ENCODE results near the gene CPSF2. TPM values are rescaled to one million over a fixed set of nuclear protein-coding genes. Genes with fewer than 3 reads are reported as not detected.
"Not testable (repeated sequence)": the region's sequence is repeated elsewhere in the genome, so short reads cannot be mapped to it uniquely, and the experiment has no call there.

Gene CPSF2
- total RNA-seq, 1 experiment from 2014 or later, result 129 TPM

GRCh38 chr14:92185559-92185958 lies 63.8 kb downstream of the CPSF2 start:
- no peak for DNase-seq (ENCODE audit: low spot score)
- H3K27me3 ChIP-seq (replicated peaks; ENCODE audit: insufficient read depth, low read depth, low read length, poor library complexity), result no peaks in the 10 kb centered on the region
- H3K9me3 ChIP-seq (ENCODE audit: low read depth, low read length, poor library complexity, severe bottlenecking), result no peaks in the 10 kb centered on the region
- intact Hi-C loops (cut with micrococcal nuclease; ENCODE audit: unreplicated experiment), result no loop called here
- TF ChIP-seq, protein P1, sequence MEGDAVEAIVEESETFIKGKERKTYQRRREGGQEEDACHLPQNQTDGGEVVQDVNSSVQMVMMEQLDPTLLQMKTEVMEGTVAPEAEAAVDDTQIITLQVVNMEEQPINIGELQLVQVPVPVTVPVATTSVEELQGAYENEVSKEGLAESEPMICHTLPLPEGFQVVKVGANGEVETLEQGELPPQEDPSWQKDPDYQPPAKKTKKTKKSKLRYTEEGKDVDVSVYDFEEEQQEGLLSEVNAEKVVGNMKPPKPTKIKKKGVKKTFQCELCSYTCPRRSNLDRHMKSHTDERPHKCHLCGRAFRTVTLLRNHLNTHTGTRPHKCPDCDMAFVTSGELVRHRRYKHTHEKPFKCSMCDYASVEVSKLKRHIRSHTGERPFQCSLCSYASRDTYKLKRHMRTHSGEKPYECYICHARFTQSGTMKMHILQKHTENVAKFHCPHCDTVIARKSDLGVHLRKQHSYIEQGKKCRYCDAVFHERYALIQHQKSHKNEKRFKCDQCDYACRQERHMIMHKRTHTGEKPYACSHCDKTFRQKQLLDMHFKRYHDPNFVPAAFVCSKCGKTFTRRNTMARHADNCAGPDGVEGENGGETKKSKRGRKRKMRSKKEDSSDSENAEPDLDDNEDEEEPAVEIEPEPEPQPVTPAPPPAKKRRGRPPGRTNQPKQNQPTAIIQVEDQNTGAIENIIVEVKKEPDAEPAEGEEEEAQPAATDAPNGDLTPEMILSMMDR (conservative IDR thresholded peaks at IDR 0.05; ENCODE audit: low read depth, low read length), result no peak
- TF ChIP-seq EZH2 (IDR thresholded peaks at IDR 0.05; ENCODE audit: borderline replicate concordance, low read depth, low read length, poor library complexity, severe bottlenecking), result no peak
- no peak overlapping the region for H3K27ac ChIP-seq (ENCODE audit: low read depth, low read length, poor library complexity, severe bottlenecking)
- no peak overlapping the region for H3K4me3 ChIP-seq (ENCODE audit: low read depth, low read length, poor library complexity, severe bottlenecking)
- no peaks in the 10 kb centered on the region for H3K4me1 ChIP-seq (ENCODE audit: insufficient read depth, low read length, poor library complexity, severe bottlenecking)
- H3K36me3 ChIP-seq (ENCODE audit: insufficient read depth, low read length, poor library complexity, severe bottlenecking), result no peaks in the 10 kb centered on the region
- POLR2A ChIA-PET (ENCODE audit: low non-redundant PET), result no interaction called here
- no TSS peak for BruUV-seq (replicated peaks)
- CTCF ChIA-PET, result no interaction called here

GRCh38 chr14:92187616-92188015 lies 65.8 kb downstream of the CPSF2 start:
- H3K36me3 ChIP-seq (ENCODE audit: insufficient read depth, low read length, poor library complexity, severe bottlenecking); BruUV-seq (replicated peaks); H3K4me1 ChIP-seq (ENCODE audit: insufficient read depth, low read length, poor library complexity, severe bottlenecking); H3K4me3 ChIP-seq (ENCODE audit: low read depth, low read length, poor library complexity, severe bottlenecking); H3K9me3 ChIP-seq (ENCODE audit: low read depth, low read length, poor library complexity, severe bottlenecking); H3K27me3 ChIP-seq (replicated peaks; ENCODE audit: insufficient read depth, low read depth, low read length, poor library complexity); CTCF ChIA-PET; DNase-seq (ENCODE audit: low spot score); POLR2A ChIA-PET (ENCODE audit: low non-redundant PET); intact Hi-C loops (cut with micrococcal nuclease; ENCODE audit: unreplicated experiment); H3K27ac ChIP-seq (ENCODE audit: low read depth, low read length, poor library complexity, severe bottlenecking): not testable (repeated sequence)

- no peaks in the 10 kb centered on the region for H3K27me3 ChIP-seq (replicated peaks; ENCODE audit: insufficient read depth, low read depth, low read length, poor library complexity)
- ChIA-PET CTCF (no interaction called here), POLR2A (ENCODE audit: low non-redundant PET) (no interaction called here)
- no peaks in the 10 kb centered on the region for H3K36me3 ChIP-seq (ENCODE audit: insufficient read depth, low read length, poor library complexity, severe bottlenecking)
- TF ChIP-seq, protein P1 (conservative IDR thresholded peaks at IDR 0.05; ENCODE audit: low read depth, low read length), result no peak
- no peak for TF ChIP-seq EZH2 (IDR thresholded peaks at IDR 0.05; ENCODE audit: borderline replicate concordance, low read depth, low read length, poor library complexity, severe bottlenecking)
- no peak overlapping the region for H3K27ac ChIP-seq (ENCODE audit: low read depth, low read length, poor library complexity, severe bottlenecking)
- H3K9me3 ChIP-seq (ENCODE audit: low read depth, low read length, poor library complexity, severe bottlenecking), result no peaks in the 10 kb centered on the region
- intact Hi-C loops (cut with micrococcal nuclease; ENCODE audit: unreplicated experiment), result no loop called here
- H3K4me3 ChIP-seq (ENCODE audit: low read depth, low read length, poor library complexity, severe bottlenecking), result no peak overlapping the region
- H3K4me1 ChIP-seq (ENCODE audit: insufficient read depth, low read length, poor library complexity, severe bottlenecking), result no peaks in the 10 kb centered on the region
- no TSS peak for BruUV-seq (replicated peaks)
- no peak for DNase-seq (ENCODE audit: low spot score)
Observed at GRCh38 chr14:92190768-92191167, 69.0 kb downstream of the CPSF2 start.

GRCh38 chr14:92198804-92199203 lies 77.0 kb downstream of the CPSF2 start:
- Histone ChIP-seq H3K27ac (ENCODE audit: low read depth, low read length, poor library complexity, severe bottlenecking) (no peak overlapping the region), H3K4me3 (ENCODE audit: low read depth, low read length, poor library complexity, severe bottlenecking) (no peak overlapping the region), H3K36me3 (ENCODE audit: insufficient read depth, low read length, poor library complexity, severe bottlenecking) (no peaks in the 10 kb centered on the region), H3K27me3 (replicated peaks; ENCODE audit: insufficient read depth, low read depth, low read length, poor library complexity) (no peaks in the 10 kb centered on the region), H3K4me1 (ENCODE audit: insufficient read depth, low read length, poor library complexity, severe bottlenecking) (no peaks in the 10 kb centered on the region), H3K9me3 (ENCODE audit: low read depth, low read length, poor library complexity, severe bottlenecking) (no peaks in the 10 kb centered on the region)
- TF ChIP-seq, protein P1 (conservative IDR thresholded peaks at IDR 0.05; ENCODE audit: low read depth, low read length), result no peak
- TF ChIP-seq EZH2 (IDR thresholded peaks at IDR 0.05; ENCODE audit: borderline replicate concordance, low read depth, low read length, poor library complexity, severe bottlenecking), result no peak
- no TSS peak for BruUV-seq (replicated peaks)
- POLR2A ChIA-PET (ENCODE audit: low non-redundant PET), result no interaction called here
- intact Hi-C loops (cut with micrococcal nuclease; ENCODE audit: unreplicated experiment), result no loop called here
- DNase-seq (ENCODE audit: low spot score), result no peak
- CTCF ChIA-PET, result no interaction called here
